Central memory CD8-positive, alpha-beta T cell (primary cell): ENCODE results near the gene CYLD.
A peak's percentile ranks its signal among the peaks of the same experiment; 100 is the strongest.

Experiments
- ATAC-seq: fragments of 150-1000 bp; cut with Tn5 transposase; replicated peaks from 2 replicates; pipeline ENCODE4 v1.10.0; 2022; ENCODE audit warnings: mild to moderate bottlenecking, moderate FRiP score, moderate number of reproducible peaks; ENCODE audit not compliant: poor library complexity, severe bottlenecking; ENCODE audit errors: extremely low read depth
- DNase-seq, 2 donors: peaks; one replicate each; pipeline ENCODE4 v3.0.0; 2021; ENCODE audit warnings: low spot score in 2 of 2
- H3K27ac Mint-ChIP-seq: one replicate; pipeline ENCODE4 v1.8.0; 2022; ENCODE audit warnings: low read depth, mild to moderate bottlenecking, moderate library complexity, mixed read lengths
- H3K27me3 Mint-ChIP-seq: one replicate; pipeline ENCODE4 v1.8.0; 2022; ENCODE audit warnings: mixed read lengths
- H3K36me3 Mint-ChIP-seq: one replicate; pipeline ENCODE4 v1.8.0; 2022; ENCODE audit warnings: mild to moderate bottlenecking, moderate library complexity, mixed read lengths; ENCODE audit not compliant: insufficient read depth
- H3K4me1 Mint-ChIP-seq: one replicate; pipeline ENCODE4 v1.8.0; 2022; ENCODE audit warnings: mixed read lengths
- H3K4me3 Mint-ChIP-seq: one replicate; pipeline ENCODE4 v1.8.0; 2022; ENCODE audit warnings: mild to moderate bottlenecking, moderate library complexity, mixed read lengths
- H3K9me3 Mint-ChIP-seq: one replicate; pipeline ENCODE4 v1.8.0; 2022; ENCODE audit warnings: mixed read lengths

The CYLD gene

GRCh38 chr16:50741781-50742575, at the start of gene CYLD:
TSS of gene CYLD (plus strand) at chr16:50742086. CDS start at chr16:50749699, 7,613 bp downstream.
- Mint-ChIP-seq H3K4me1 (peaks cover 46% of the 10 kb centered on the region), H3K27ac (peak within 1 kb of the TSS; percentile 97), H3K4me3 (peak within 1 kb of the TSS; percentile 84), H3K27me3 (no peaks in the 10 kb centered on the region), H3K9me3 (no peaks in the 10 kb centered on the region), H3K36me3 (peaks cover 31% of the 10 kb centered on the region)
- ATAC-seq (peak; percentile 92), DNase-seq (peak; percentile 96 to 99)

- Mint-ChIP-seq H3K9me3 (no peaks in the 10 kb centered on the region), H3K36me3 (peaks cover 7% of the 10 kb centered on the region), H3K4me3 (peak overlapping the region; percentile 78), H3K27me3 (no peaks in the 10 kb centered on the region), H3K27ac (peak overlapping the region; percentile 36), H3K4me1 (peaks cover 56% of the 10 kb centered on the region)
- ATAC-seq (no peak), DNase-seq (no peak)
These were observed 49.3 kb upstream of the CYLD start for GRCh38 chr16:50692644-50692998.

GRCh38 chr16:50692999-50693781, 48.7 kb upstream of the CYLD start, which contains the start of gene NOD2:
TSS of gene NOD2 (plus strand) at chr16:50693606. CDS start at chr16:50699496, 5,890 bp downstream.
- Mint-ChIP-seq H3K27ac (peak within 1 kb of the TSS; percentile 94), H3K9me3 (no peaks in the 10 kb centered on the region), H3K4me3 (peak within 1 kb of the TSS; percentile 80), H3K27me3 (no peaks in the 10 kb centered on the region), H3K36me3 (peaks cover 6% of the 10 kb centered on the region), H3K4me1 (peaks cover 62% of the 10 kb centered on the region)
- DNase-seq, result no peak
- peak; percentile 30 for ATAC-seq

- H3K4me1 Mint-ChIP-seq, result peaks cover 66% of the 10 kb centered on the region
- H3K27ac Mint-ChIP-seq, result peak overlapping the region; percentile 94
- DNase-seq, result no peak
- peaks cover 5% of the 10 kb centered on the region for H3K36me3 Mint-ChIP-seq
- peak overlapping the region; percentile 80 for H3K4me3 Mint-ChIP-seq
- no peaks in the 10 kb centered on the region for H3K27me3 Mint-ChIP-seq
- ATAC-seq, result no peak
- no peaks in the 10 kb centered on the region for H3K9me3 Mint-ChIP-seq
These were observed 47.7 kb upstream of the CYLD start for GRCh38 chr16:50694206-50694605.

GRCh38 chr16:50695017-50696000, 46.6 kb upstream of the CYLD start:
- Mint-ChIP-seq H3K9me3 (no peaks in the 10 kb centered on the region), H3K27me3 (no peaks in the 10 kb centered on the region), H3K36me3 (peaks cover 5% of the 10 kb centered on the region), H3K4me3 (peak overlapping the region; percentile 26), H3K4me1 (peaks cover 73% of the 10 kb centered on the region), H3K27ac (peak overlapping the region; percentile 94)
- DNase-seq (no peak), ATAC-seq (no peak)

- no peak for ATAC-seq
- Mint-ChIP-seq H3K27me3 (no peaks in the 10 kb centered on the region), H3K4me1 (peaks cover 69% of the 10 kb centered on the region), H3K9me3 (no peaks in the 10 kb centered on the region), H3K36me3 (peaks cover 7% of the 10 kb centered on the region), H3K27ac (peak overlapping the region; percentile 94), H3K4me3 (peak overlapping the region; percentile 26)
- DNase-seq, result no peak
These were observed 45.8 kb upstream of the CYLD start for GRCh38 chr16:50696126-50696525.

GRCh38 chr16:50696575-50697420, 45.1 kb upstream of the CYLD start:
- DNase-seq (peak in 1 of 2 donors; percentile 63), ATAC-seq (peak; percentile 63)
- Mint-ChIP-seq H3K4me1 (peaks cover 69% of the 10 kb centered on the region), H3K4me3 (peak overlapping the region; percentile 82), H3K9me3 (no peaks in the 10 kb centered on the region), H3K27me3 (no peaks in the 10 kb centered on the region), H3K27ac (peak overlapping the region; percentile 94), H3K36me3 (peaks cover 7% of the 10 kb centered on the region)

- H3K36me3 Mint-ChIP-seq, result peaks cover 7% of the 10 kb centered on the region
- DNase-seq (no peak), ATAC-seq (no peak)
- peaks cover 66% of the 10 kb centered on the region for H3K4me1 Mint-ChIP-seq
- H3K27me3 Mint-ChIP-seq, result no peaks in the 10 kb centered on the region
- H3K4me3 Mint-ChIP-seq, result peak overlapping the region; percentile 82
- H3K27ac Mint-ChIP-seq, result peak overlapping the region; percentile 94
- H3K9me3 Mint-ChIP-seq, result no peaks in the 10 kb centered on the region
These were observed 44.5 kb upstream of the CYLD start for GRCh38 chr16:50697421-50697715.

- Mint-ChIP-seq H3K9me3 (no peaks in the 10 kb centered on the region), H3K27ac (peak overlapping the region; percentile 94), H3K4me3 (peak overlapping the region; percentile 82), H3K4me1 (peaks cover 58% of the 10 kb centered on the region), H3K36me3 (peaks cover 7% of the 10 kb centered on the region), H3K27me3 (no peaks in the 10 kb centered on the region)
- peak; percentile 35 for ATAC-seq
- no peak for DNase-seq
These were observed 43.8 kb upstream of the CYLD start for GRCh38 chr16:50697881-50698767.

GRCh38 chr16:50699326-50700159, 42.3 kb upstream of the CYLD start:
- Mint-ChIP-seq H3K4me3 (peak overlapping the region; percentile 82), H3K4me1 (peaks cover 50% of the 10 kb centered on the region), H3K27me3 (no peaks in the 10 kb centered on the region), H3K27ac (peak overlapping the region; percentile 85), H3K36me3 (peaks cover 6% of the 10 kb centered on the region), H3K9me3 (no peaks in the 10 kb centered on the region)
- DNase-seq, result no peak
- peak; percentile 50 for ATAC-seq
